HG02610 (cell line): ENCODE results near the gene PRICKLE2.

Experiments
- ATAC-seq: cut with Tn5 transposase; IDR thresholded peaks from one replicate; pipeline ENCODE4 v1.9.1; 2021; ENCODE audit warnings: mild to moderate bottlenecking, moderate library complexity; ENCODE audit not compliant: unreplicated experiment

PRICKLE2 gene, protein sequence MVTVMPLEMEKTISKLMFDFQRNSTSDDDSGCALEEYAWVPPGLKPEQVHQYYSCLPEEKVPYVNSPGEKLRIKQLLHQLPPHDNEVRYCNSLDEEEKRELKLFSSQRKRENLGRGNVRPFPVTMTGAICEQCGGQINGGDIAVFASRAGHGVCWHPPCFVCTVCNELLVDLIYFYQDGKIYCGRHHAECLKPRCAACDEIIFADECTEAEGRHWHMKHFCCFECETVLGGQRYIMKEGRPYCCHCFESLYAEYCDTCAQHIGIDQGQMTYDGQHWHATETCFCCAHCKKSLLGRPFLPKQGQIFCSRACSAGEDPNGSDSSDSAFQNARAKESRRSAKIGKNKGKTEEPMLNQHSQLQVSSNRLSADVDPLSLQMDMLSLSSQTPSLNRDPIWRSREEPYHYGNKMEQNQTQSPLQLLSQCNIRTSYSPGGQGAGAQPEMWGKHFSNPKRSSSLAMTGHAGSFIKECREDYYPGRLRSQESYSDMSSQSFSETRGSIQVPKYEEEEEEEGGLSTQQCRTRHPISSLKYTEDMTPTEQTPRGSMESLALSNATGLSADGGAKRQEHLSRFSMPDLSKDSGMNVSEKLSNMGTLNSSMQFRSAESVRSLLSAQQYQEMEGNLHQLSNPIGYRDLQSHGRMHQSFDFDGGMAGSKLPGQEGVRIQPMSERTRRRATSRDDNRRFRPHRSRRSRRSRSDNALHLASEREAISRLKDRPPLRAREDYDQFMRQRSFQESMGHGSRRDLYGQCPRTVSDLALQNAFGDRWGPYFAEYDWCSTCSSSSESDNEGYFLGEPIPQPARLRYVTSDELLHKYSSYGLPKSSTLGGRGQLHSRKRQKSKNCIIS

DNA sequence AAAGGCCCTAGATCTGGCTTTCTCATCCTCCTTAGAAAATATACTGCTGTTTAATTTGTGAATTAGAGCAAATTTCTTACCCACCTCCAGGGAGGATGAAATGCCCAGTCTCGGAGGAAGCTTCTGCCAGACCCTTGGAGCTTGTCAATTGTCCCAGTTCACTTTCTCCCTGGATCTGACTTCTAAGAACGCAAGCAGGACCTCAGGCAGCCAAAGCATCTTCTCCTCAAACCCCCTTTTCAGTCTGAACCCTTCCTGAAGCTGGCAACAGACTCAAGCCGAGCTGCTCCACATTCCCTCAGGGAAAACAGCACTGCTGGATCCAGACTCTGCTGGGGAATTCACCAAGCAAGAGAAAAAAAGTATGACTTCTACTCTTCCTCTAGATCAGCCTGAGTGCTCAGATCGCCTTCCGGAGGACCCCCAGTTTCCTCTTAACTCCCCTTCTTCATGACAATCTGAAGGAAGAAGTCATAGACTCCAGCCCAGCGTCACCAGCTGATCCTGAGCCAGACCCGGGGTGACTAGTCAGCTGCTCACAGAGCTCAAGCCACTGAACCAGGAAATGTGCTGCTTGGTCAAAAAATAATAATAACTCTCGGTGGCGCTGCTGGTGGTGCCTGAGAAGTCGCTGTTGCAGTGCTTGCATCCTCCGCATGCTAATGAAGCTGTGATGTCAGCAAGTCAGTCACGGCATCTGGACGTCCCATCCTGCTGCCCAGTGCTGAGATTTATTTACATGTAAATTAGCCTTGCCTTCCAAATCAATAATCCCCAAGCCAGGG, at the start of gene PRICKLE2:
PRICKLE2 (minus strand) TSS at position 641 of the 785 bp plus-strand sequence. CDS start 26,539 bp downstream, outside the sequence.
- peak; percentile 96 for ATAC-seq

DNA sequence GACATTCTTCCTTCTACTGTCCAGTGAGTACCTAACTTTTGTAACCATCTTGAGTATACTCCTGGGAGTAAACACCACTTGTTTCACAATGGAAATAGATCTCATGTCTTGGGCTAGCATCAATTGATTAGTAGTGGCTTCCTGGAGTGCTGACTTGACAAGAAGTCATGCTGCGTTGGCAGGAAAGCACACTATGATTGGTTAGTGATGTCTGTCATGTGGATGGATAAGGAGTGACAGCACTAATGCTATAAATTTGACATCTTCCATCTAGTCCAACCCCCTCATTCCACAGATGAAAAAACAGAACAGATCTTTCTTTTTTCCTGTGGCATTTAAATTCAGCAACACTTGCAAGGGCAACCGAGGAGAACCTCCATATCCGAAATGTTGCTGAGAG, 47.6 kb upstream of the PRICKLE2 start:
- ATAC-seq, result no peak

DNA sequence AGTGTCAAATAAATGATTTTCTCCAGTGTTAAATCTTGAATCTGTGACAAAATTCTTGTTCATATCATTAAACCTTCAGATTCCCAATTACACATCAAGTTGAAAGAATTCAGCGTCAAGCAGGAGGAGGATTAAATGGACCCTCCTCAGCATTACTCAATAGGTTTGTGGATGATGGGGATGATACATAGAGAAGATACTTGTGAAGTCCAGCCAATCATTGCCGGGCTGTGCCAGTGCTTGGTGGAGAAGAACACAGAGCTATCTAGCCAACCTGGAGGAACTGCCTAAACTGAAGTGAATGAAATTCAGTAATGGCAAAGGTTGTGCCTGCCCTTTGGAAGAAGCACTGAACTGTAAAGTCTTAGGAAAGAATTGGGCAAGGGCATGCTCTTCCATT, 47.0 kb upstream of the PRICKLE2 start:
- no peak for ATAC-seq

DNA sequence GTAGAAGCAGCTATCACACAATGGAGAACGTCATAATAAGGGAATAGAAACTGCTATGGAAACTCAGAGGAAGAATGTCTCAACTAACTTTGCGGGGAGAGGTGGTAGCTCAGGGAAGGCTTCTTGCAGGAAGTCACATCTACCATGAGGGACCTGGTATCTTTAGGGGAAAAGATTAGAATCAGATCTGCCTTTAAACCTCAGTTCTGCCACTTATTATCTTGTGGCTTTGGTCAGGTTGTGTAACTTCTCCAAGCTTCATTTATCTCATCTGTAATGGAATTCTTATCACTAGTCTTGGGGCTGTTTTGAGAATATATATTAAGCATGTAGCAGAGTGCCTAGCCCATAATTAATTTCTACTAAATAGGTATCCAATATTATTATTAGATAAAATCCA, 46.4 kb upstream of the PRICKLE2 start:
- ATAC-seq, result no peak

DNA sequence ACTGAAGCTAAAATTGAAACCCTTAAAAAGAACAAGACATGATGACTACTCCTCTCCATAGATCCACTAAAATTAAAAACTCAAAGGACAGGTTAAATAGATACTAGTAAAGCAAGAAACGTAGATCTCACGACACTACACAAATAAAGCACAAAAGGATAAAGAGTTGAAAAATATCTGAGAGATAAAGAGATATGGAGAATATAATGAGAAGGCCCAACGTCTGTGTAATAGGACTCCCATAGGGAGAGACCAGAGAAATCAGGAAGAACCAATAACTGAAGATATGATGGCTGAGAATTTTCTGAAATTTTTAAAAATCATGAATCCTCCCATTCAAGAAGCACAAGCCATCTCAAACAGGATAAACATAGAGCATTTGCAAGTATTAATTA, 45.6 kb upstream of the PRICKLE2 start:
- no peak for ATAC-seq

DNA sequence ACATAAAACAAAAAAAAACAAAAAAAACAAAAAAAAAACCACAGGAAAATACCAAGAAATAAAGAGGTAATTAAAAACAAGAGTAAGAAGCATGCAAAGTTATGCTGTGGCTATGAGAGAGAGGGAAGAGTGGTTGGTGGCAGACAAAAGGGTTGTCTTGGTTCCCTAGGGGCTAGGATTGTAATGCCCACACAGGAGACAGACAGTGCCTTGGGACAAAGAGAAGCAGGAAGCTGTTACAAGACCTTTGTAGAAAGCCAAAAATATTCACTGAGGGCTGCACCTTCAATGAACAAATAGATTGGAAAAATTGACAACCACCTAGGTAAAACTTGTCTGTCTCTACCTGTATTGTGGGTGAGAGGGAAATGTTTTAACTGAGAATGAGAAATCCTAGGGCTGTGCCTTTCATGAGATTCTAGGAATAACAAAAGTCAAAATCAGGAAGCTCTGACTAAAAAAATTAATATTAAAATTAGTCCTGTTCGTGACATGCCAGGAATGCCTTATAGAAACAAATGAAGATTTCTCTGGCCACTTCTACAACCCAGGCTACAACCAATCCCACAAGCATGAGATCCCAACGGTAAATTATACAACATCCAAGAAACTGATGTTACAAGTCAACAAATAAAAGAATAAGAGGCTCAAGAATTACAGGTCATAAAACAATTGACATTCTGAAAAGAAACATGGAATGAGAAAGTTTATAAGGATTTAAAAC, 45.0 kb upstream of the PRICKLE2 start:
- no peak for ATAC-seq

DNA sequence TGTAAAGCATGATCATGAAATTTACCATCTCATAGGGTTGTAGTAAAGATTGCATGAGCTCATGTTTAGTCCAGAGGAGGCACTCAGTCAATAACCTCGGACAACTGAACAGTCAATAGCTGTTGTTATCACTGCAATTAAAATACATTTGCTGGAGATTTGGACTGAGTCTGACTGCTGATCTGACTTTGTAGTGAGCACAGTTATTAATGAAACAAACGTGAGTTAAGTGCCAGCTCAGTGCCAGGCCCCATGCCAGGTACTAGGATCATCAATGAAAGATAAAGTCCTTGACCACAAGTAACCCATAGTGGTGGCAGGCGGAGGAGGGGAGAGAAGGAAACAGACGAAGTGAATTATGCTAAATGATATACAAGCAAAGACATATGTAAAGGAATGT, 43.7 kb upstream of the PRICKLE2 start:
- ATAC-seq, result no peak

DNA sequence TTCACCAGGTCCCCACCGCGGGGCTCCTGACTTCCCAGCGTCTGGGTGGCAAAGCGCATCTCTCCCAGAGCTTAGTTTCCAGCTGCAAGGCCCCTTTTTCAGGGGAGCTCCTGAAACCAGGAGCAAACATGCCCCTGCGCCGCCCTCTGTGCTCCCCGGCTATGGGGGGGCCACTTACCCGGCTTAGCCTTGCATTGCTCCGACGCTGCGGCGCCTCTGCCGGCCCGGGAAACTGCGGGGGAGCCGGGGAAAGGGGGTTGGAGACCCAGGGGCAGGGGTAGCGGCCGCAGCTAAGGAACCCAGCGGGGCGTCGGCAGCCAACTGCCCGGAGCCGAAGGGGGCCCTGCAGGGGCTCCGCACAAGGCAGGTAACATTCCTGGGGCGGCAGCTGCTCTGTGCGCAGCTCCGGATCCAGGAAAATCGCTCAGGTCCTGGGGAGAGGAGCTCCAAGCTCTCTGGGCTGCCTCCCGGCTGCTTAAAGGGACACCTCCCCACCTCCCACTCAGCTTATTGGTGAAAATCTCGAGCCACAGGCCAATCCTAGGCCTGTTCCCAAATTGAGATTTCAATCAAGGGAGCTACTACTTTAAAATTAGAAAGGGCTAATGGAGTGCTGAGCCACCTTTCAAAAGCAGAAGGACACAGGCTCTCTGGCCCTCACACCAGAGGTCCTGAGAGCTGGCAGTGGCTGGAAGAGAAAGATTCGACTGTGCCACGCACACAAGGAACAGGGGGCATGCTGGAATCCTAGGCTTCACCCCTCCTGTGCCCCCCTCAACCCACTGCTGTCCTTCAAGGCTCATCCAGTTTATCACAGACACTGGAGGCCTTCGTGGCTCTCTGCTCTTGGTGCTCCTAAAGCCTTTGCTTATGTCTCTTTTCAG, 42.7 kb upstream of the PRICKLE2 start:
- ATAC-seq, result no peak

DNA sequence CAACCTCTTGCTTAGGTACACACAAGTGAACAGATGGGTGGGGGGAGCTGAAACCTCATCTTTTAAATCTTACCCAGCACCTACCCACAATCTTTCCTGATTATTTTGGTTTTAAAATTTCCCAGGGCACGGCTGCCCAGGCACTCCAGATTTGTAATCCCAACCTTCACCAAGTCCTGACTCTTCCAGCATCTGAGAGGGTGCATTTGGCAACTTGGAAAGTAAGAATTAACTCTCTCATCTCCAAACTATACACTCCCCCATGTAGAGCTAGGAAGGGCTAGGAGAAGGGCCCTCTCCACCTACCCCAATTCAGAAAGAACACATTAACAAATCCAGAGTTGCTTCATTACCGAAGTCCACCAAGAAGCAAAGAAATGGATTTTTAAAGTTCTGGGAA, 41.7 kb upstream of the PRICKLE2 start:
- no peak for ATAC-seq

DNA sequence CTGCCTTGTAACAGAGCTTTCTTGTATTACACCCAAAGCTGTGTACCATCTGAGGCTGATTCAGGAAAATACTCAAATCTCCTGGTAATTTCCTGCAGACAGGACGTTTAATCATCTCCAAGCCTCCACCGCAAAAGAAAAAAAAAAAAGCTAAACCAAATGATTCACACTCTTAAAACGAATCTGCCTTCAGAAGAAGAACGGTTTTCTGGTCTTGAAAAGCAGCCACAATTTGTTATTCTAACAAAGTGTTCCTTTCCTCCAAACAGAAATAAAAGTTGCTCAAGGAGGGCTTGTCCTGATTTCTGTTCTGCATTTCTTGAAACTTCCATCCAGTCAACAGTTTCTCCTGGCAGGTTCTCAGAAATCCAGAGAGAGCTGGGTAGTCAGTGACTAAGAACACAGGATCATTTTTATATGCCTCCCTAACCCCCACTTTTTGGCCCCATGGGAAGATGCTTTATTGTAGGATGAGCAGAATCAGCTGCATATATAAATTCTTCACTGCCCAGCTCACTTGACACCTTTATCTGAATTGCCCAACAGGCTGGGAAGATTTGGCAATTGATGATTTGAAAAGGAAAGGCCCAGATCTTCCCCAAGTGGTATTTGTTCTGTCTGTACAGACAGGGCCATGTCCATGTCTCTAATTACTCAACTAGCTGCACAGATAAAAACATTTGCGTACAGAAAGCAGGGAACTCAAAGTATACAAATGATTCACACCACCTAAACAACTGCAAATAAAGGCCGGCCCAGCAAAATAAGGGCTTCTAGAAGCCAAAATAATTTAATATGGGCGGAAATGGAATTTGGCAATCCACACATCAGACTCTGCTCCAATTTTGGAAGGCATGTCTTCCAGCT, 41.0 kb upstream of the PRICKLE2 start:
- ATAC-seq, result no peak

DNA sequence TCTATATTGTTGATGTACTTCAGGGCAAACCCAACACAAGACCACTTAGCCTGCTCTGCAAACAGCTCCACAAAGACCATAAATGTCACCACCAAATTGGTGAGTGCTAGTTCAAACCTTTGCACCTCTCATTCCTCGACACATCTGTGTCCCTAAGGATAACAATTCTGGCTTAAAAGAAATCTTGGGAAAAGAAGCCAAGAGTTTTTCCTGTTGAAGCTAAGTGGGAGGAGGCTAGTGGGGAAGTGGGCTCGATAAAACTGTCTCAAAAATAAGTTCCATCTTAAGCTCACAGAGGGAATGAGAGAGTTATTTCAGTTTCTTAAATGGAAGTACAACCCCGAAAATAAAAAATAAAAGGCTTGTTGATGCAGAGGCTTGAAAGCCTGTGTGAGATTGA, 40.4 kb upstream of the PRICKLE2 start:
- ATAC-seq, result no peak

DNA sequence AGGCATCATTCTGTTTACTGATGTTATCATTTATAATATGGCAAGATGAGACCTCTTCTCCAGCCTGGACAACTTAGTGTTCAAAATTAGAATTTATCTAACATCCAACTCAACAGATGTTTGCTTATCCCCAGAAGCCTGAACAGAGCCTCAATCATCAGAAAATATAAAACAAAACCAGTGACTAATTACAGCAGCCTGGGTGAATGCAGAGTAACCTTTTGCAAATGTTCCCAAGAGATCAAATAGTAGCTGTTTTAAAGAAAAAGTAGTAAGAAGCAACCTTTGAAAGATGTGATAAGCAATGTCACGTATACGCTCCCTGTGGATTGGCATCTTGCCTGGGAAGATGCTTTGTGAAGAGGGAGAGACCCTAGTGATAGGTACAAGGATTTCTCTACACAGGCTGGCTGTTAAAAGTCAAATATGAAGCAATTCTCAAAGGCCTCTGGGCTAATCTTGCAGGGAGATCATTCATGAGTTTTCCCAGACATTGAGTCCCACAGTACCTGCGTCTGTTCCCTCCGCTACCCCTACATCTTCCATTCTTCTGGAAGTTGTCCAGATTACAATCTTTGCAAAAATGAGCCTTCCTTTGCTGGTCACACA, 39.3 kb upstream of the PRICKLE2 start:
- ATAC-seq, result no peak

DNA sequence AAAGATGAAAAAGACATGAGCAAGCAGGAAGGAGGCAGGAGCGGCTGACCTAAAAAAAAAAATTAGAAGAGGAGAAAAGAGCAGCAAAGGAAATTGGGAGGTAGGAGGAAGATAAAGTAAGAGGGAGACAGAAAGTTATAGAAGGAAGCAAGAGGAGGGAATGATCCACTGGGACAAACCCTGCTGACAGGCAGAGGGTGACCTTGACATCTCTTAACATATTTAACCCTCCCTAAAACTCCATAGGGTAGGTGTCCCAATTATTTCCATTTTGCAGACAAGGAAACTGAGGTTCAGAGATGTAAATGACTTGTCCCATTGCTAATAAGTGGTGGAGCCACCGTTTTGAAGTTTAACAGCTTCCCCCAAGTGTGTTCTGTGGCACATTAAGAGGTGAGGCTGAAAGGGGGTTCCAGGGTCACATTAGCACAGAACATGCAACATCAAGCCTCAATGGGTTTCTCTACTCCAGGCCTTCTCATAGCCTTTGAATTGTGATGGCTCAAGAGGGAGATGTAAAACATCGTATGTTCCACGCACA, 37.4 kb upstream of the PRICKLE2 start:
- no peak for ATAC-seq

DNA sequence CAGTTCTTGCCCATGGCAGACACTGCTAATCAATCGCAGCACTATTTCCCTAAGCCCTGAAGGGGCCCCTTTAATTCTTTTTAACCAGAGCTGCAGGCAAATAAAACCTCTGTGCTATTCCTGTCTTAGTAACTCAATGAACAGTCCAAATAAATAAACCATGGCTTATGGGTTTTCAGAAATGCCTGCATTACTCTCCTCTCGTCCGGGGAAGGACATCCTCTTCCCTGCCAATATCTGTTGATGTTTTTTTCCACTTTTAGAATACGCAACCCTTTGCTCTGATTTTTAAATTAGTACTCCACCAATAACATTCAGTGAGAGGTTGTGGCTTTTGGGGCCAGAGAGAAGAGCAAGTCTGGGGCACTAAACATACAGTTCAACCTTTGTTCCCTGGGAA, 35.2 kb upstream of the PRICKLE2 start:
- ATAC-seq, result no peak

DNA sequence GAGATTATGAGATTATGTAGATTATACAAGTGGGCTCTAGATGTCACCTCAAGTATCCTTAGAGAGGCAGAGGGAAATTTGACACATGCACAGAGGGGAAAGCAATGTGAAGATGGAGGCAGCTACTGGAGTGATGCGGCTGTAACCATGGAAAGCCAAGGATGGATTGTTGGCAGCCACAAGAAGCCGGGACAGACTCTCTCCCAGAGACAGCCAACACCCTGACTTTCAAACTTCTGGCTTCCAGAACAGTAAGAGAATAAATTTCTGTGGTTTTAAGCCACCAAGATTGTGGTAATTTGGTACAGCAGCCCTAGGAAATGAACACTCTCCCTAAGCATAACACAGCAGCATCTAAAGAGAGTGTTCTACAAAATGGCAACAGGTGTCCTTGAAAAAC, 34.4 kb upstream of the PRICKLE2 start:
- no peak for ATAC-seq

DNA sequence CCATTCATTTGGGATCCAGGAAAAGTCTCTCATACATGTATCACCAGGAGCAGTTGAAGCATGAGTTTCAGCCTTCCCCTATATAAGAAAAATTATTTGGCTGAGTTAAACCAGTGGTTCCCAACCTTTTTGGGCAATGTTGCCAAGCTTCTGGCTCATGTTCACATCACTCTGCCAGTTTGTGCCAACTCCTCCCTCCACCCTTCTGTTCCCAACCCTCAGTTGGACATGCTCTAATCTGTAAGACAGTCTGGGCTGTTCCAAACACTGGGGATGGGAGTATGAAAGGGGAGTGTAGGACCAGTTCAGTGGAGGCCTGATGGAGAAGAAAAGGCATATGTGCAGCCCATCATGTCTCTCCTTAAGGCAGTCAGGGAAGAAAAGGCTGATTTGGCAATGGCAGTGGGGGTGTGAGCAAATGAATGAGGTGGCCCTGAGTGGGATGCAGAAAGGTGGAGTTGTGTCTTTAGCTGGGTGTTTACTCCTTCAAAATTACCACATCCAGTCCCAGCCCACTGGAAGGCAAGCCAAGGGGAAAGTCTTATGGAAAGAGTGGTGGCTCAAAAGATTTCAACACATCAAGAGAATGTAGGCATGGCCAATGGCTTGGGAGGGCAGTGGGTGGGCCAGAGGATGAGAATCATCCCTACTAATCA, 32.0 kb upstream of the PRICKLE2 start:
- no peak for ATAC-seq

DNA sequence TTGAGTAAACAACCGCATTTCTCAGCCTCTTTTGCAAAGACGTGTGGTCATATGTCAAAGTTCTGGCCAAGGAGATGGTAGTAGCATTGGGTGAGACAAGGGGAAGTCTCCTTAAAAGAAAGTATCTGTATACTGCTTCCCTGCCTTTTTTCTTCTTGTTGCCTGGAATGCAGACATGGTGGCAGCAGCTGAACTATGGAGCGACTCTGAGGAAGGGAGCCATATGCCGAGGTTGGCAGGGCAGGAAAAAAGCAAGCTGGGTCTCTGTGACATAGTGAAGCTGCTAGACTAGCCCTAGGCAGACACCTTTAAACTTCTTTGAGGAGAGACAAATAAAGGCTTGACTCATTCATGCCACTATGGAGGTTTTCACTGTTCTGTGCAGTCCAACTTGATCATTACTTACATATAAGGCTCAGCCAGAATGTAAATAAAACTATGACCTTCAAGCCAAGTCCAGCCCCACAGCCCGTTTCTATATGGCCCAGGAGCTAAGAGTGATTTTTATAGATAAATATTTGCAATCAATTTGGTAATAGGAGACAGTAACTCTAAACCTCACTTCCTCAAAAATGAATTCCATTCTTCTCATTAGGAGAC, 30.6 kb upstream of the PRICKLE2 start:
- ATAC-seq, result no peak
